Loucy (cell line): ENCODE measurements around the gene JARID2.

ENCODE experiments used
- H2AFZ ChIP-seq: fragments of 200-600 bp; sonication (generic); 2 replicates; pipeline ENCODE4 v1.6.0; 2016; ENCODE audit warnings: antibody characterized with exemption, mild to moderate bottlenecking, low read length, moderate library complexity
- H3F3A ChIP-seq: fragments of 200-600 bp; 2 replicates; pipeline ENCODE4 v1.6.0; 2016; ENCODE audit warnings: antibody characterized with exemption, low read depth, mild to moderate bottlenecking
- H3K27me3 ChIP-seq: fragments of 200-600 bp; sonication (generic); 2 replicates; pipeline ENCODE4 v1.6.1; 2014; ENCODE audit warnings: low read length, mild to moderate bottlenecking; ENCODE audit not compliant: insufficient read depth, poor library complexity, severe bottlenecking
- H3K36me3 ChIP-seq: fragments of 200-600 bp; sonication (generic); 2 replicates; pipeline ENCODE4 v1.6.1; 2016; ENCODE audit warnings: low read length; ENCODE audit not compliant: insufficient read depth
- H3K4me1 ChIP-seq: fragments of 200-600 bp; sonication (generic); 2 replicates; pipeline ENCODE4 v1.5.1; 2014; ENCODE audit warnings: low read length, mild to moderate bottlenecking; ENCODE audit not compliant: insufficient read depth, poor library complexity, severe bottlenecking
- H3K4me2 ChIP-seq: fragments of 200-600 bp; sonication (generic); 2 replicates; pipeline ENCODE4 v1.6.0; 2014; ENCODE audit warnings: antibody characterized with exemption, low read length, low read depth, mild to moderate bottlenecking; ENCODE audit not compliant: poor library complexity, severe bottlenecking
- H3K4me3 ChIP-seq: fragments of 200-600 bp; sonication (generic); 2 replicates; pipeline ENCODE4 v1.5.1; 2014; ENCODE audit warnings: low read length, mild to moderate bottlenecking, mixed read lengths; ENCODE audit not compliant: poor library complexity, severe bottlenecking
- H3K79me2 ChIP-seq: fragments of 200-600 bp; sonication (generic); 2 replicates; pipeline ENCODE4 v1.6.1; 2014; ENCODE audit warnings: low read length; ENCODE audit not compliant: insufficient read depth
- H3K9ac ChIP-seq: fragments of 200-600 bp; sonication (generic); 2 replicates; pipeline ENCODE4 v1.6.0; 2014; ENCODE audit warnings: mild to moderate bottlenecking, low read depth, low read length, moderate library complexity; ENCODE audit not compliant: poor library complexity, severe bottlenecking
- H3K9me2 ChIP-seq: fragments of 200-600 bp; sonication (generic); replicated peaks from 2 replicates; pipeline ENCODE4 v1.6.1; 2016; ENCODE audit warnings: low read depth, low read length, mixed read lengths
- H3K9me3 ChIP-seq: fragments of 200-600 bp; sonication (generic); 2 replicates; pipeline ENCODE4 v1.6.1; 2014; ENCODE audit warnings: mild to moderate bottlenecking, antibody characterized with exemption, low read length, low read depth; ENCODE audit not compliant: insufficient read depth
- H4K20me1 ChIP-seq: fragments of 200-600 bp; sonication (generic); 2 replicates; pipeline ENCODE4 v1.6.0; 2014; ENCODE audit warnings: antibody characterized with exemption, low read length, mild to moderate bottlenecking; ENCODE audit not compliant: insufficient read depth, poor library complexity, severe bottlenecking
- EZH2phosphoT487 ChIP-seq: fragments of 200-600 bp; IDR thresholded peaks from 2 replicates; pipeline ENCODE4 v1.6.1; 2018; ENCODE audit warnings: antibody characterized with exemption, mild to moderate bottlenecking, moderate library complexity, borderline replicate concordance
- TF ChIP-seq, protein P1 (sequence below): fragments of 200-600 bp; sonication (generic); conservative IDR thresholded peaks from 2 replicates; pipeline ENCODE4 v1.5.1; 2014; ENCODE audit warnings: mild to moderate bottlenecking, antibody characterized with exemption, low read length

JARID2 gene

DNA sequence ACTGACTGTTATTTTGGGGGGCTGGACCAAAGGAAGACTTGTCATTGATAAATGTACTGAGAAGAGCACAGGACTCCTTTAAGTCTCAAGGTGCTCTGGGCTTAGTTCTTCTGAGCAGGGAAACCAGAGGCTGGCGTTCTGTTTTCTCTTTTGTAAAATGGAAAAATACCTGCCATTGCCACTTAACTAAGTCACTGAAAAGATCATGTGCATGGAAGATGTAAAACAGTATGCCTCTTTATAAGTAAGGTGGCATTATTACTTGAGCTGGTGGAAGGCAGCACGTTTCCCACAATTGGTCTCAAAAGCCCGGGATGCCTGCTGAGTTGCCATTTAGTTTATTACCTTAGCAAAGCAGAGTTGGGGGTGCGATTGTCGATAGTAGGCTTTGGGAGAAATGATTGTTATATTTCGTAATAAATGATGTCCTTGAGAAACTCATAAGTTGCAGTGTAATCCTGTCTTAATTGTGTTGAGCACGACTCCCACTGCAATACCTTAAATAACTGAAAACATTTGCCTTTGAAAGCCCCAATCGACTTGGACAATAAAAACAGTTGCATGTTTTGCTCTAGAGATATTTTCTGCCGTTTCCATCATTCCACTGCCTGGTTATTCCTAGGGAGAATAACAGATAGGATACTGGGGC lies 3.6 kb downstream of the JARID2 start:
- H2AFZ ChIP-seq, result no peak overlapping the region
- peaks cover 19% of the 10 kb centered on the region for H3K27me3 ChIP-seq
- peaks cover 85% of the 10 kb centered on the region for H3K79me2 ChIP-seq
- H3K4me2 ChIP-seq, result peak overlapping the region; percentile 91
- TF ChIP-seq, protein P1, sequence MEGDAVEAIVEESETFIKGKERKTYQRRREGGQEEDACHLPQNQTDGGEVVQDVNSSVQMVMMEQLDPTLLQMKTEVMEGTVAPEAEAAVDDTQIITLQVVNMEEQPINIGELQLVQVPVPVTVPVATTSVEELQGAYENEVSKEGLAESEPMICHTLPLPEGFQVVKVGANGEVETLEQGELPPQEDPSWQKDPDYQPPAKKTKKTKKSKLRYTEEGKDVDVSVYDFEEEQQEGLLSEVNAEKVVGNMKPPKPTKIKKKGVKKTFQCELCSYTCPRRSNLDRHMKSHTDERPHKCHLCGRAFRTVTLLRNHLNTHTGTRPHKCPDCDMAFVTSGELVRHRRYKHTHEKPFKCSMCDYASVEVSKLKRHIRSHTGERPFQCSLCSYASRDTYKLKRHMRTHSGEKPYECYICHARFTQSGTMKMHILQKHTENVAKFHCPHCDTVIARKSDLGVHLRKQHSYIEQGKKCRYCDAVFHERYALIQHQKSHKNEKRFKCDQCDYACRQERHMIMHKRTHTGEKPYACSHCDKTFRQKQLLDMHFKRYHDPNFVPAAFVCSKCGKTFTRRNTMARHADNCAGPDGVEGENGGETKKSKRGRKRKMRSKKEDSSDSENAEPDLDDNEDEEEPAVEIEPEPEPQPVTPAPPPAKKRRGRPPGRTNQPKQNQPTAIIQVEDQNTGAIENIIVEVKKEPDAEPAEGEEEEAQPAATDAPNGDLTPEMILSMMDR, result no peak
- TF ChIP-seq EZH2phosphoT487, result no peak
- H3K9me3 ChIP-seq, result no peaks in the 10 kb centered on the region
- peak overlapping the region; percentile 84 for H3K9ac ChIP-seq
- peak overlapping the region; percentile 81 for H3K4me3 ChIP-seq
- H3K36me3 ChIP-seq, result peaks cover 7% of the 10 kb centered on the region
- H3F3A ChIP-seq, result peaks cover 9% of the 10 kb centered on the region
- H3K9me2 ChIP-seq, result no peaks in the 10 kb centered on the region
- peaks cover 75% of the 10 kb centered on the region for H4K20me1 ChIP-seq
- H3K4me1 ChIP-seq, result peaks cover 38% of the 10 kb centered on the region

DNA sequence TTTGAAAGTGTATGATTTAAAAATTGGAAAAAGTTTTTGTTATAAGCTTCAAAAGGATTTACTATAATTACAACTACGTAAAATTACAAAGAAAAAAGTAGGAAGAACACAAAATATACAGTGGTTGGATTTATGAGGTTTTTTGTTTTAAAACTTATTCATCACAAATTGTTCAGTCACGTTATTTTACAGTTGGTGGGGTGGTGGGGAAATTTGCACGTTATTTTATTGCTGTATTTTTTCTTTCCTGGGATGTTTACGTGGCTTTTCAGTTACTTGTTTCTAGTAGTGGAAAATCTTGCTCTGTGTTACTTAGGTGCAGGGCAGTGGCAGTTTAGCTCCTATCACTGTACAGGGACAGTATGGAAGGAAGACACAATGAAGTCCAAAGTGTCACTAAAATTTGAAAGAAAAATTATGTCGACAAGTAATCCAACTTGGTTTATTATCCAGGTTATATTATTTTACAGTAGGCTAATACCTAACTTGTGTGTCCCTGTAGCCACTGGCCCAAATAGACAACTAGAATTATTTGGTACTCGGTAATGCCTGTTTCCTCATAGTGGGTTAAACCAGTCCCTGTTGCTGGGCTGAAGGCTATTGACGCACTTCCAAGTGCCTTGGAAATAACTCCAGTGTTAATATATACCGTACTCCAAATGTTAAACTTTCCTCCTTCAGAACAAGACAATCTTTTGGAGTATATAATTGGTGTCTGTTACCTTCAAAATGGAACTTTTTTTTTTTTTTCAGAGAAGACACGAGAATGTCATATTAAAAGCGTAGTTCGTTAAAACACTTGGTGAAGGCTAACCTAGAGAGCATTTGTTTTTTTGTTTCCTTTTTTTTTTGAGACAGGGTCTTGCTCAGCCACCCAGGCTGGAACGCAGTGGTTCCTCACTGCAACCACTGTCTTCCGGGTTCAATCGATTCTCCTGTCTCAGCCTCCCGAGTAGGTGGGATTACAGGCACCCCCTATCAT lies 4.6 kb downstream of the JARID2 start:
- Histone ChIP-seq H3K27me3 (peaks cover 19% of the 10 kb centered on the region), H3K9me2 (no peaks in the 10 kb centered on the region), H3K4me2 (peak overlapping the region; percentile 91), H3K4me3 (peak overlapping the region; percentile 81), H3K4me1 (peaks cover 48% of the 10 kb centered on the region), H2AFZ (no peak overlapping the region), H3F3A (peaks cover 9% of the 10 kb centered on the region), H3K9ac (peak overlapping the region; percentile 84), H4K20me1 (peaks cover 85% of the 10 kb centered on the region), H3K9me3 (no peaks in the 10 kb centered on the region), H3K79me2 (peaks cover 90% of the 10 kb centered on the region), H3K36me3 (peaks cover 9% of the 10 kb centered on the region)
- no peak for TF ChIP-seq EZH2phosphoT487
- TF ChIP-seq, protein P1, result no peak

DNA sequence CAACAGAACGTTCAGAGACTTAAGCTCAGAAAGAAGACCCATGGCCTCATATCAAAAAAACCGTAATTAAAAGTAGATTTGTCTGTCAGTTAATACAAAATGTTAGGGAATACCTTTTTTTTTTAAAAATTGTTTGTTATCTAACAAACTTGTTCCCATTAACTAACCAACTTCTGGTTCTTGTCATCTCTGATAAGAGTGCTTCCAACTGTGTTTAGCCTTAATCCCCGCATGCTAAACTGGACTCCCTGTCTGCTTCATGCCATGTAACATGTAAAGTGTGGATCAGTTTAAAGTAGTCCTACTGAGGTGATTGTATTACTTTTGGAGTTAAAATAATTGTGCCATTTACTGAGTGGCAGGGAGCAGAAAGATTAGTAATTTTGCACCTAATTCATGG lies 6.3 kb downstream of the JARID2 start:
- Histone ChIP-seq H3K79me2 (peaks cover 93% of the 10 kb centered on the region), H3K4me3 (peak overlapping the region; percentile 81), H3K9me3 (no peaks in the 10 kb centered on the region), H3K9ac (peak overlapping the region; percentile 84), H3K4me1 (peaks cover 65% of the 10 kb centered on the region), H3K27me3 (peaks cover 8% of the 10 kb centered on the region), H3K4me2 (peak overlapping the region; percentile 91), H3K9me2 (no peaks in the 10 kb centered on the region), H3F3A (peaks cover 9% of the 10 kb centered on the region), H4K20me1 (peaks cover 90% of the 10 kb centered on the region), H2AFZ (no peak overlapping the region), H3K36me3 (peaks cover 22% of the 10 kb centered on the region)
- no peak for TF ChIP-seq EZH2phosphoT487
- TF ChIP-seq, protein P1, result no peak
